ENCODE results near the gene CHID1.

GRCh38 chr11:833849-834311 is 76.7 kb downstream of the CHID1 start:
- no peak for TF ChIP-seq EZH2phosphoT487 (IDR thresholded peaks at IDR 0.05; ENCODE audit: insufficient read depth, low read depth)
- TF ChIP-seq EZH2 (IDR thresholded peaks at IDR 0.05; ENCODE audit: insufficient read depth, poor library complexity, severe bottlenecking): no peak
